ENCODE results near the gene CLDN15.

DNA sequence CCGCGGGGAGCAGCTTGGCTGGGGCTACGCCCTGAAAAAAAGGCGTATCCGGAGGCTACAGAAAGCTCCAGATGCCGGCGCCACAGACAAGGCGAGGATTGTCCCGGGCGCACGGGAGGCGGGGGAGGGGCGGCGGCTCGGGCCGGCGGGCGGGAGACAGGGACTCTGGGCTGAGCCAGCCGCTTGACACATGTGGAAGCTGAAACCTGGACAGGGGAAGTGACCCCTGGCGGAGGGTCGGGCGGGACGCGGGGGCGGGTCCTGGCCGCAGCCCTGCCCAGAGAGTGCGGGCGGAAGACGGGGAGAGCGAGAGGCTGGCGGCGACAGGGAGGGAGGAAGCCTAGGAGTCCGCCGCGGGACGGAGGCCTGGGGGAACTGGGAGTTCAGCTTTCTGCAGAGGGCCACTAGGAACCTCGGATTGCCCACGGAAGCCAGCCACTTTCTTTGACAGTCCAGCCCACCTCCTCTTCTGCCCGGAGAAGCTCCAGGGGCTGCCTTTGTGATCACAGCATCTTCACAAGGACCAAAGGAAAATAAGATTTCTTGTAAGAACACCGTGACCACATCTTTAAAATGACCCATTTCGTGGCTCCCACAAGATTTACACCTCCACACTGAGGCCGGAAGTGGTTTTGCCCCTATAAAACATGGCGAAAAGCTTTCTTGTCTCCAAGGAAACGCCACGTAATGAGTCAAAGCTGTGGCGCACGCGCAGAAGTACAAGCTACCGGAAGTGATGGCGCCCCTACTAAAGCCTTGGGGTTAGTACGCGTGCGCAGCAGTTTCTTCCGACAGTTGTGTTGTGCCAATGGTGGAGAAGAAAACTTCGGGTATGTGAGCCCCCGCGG is 20.0 kb downstream of the CLDN15 start, which contains the start of the genes PLOD3 and ZNHIT1:
- TF ChIP-seq, protein P1, sequence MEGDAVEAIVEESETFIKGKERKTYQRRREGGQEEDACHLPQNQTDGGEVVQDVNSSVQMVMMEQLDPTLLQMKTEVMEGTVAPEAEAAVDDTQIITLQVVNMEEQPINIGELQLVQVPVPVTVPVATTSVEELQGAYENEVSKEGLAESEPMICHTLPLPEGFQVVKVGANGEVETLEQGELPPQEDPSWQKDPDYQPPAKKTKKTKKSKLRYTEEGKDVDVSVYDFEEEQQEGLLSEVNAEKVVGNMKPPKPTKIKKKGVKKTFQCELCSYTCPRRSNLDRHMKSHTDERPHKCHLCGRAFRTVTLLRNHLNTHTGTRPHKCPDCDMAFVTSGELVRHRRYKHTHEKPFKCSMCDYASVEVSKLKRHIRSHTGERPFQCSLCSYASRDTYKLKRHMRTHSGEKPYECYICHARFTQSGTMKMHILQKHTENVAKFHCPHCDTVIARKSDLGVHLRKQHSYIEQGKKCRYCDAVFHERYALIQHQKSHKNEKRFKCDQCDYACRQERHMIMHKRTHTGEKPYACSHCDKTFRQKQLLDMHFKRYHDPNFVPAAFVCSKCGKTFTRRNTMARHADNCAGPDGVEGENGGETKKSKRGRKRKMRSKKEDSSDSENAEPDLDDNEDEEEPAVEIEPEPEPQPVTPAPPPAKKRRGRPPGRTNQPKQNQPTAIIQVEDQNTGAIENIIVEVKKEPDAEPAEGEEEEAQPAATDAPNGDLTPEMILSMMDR (IDR thresholded peaks at IDR 0.05), result peak in 9 of 12 donors; percentile 9 to 53 (median 23)
- peak in 1 of 2 donors; percentile 37 for TF ChIP-seq POLR2A (IDR thresholded peaks at IDR 0.05)
